Measurements from ENCODE around the gene NLRP5. TPM values are rescaled to one million over a fixed set of nuclear protein-coding genes. Genes with fewer than 3 reads are reported as not detected.

Gene NLRP5
- total and polyA plus RNA-seq, 2 of the 8 experiments (the other 6 are each of a cell fraction or from before 2014, with no cell fraction given): not detected

- FAIRE-seq (no peak), DNase-seq (ENCODE audit: low read depth in 1 of 2, low spot score in 2 of 2) (no peak)
- POLR2A ChIA-PET (ENCODE audit: partially characterized antibody): no interaction called here
- no peak overlapping the region for H3K4me2 ChIP-seq (ENCODE audit: insufficient read depth in 1 of 2, low read depth in 2 of 2, low read length in 2 of 2)
- H3K14ac ChIP-seq (ENCODE audit: insufficient read length): no peak overlapping the region
- no peak overlapping the region for H3K18ac ChIP-seq (ENCODE audit: extremely low read depth, low read length)
- no peak overlapping the region for H2BK20ac ChIP-seq (ENCODE audit: low read length)
- WGBS, 2 experiments (ENCODE audit: extremely low coverage in 1 of 2, insufficient coverage in 1 of 2, insufficient read length in 1 of 2, insufficient replicate concordance in 2 of 2, low coverage in 1 of 2, low lambda C conversion rate in 2 of 2, missing lambda C conversion rate in 1 of 2): 91% methylated on average over 4 of the region's 4 CpGs; no CpG with 5 or more reads in 1 of the 2 experiments
- H3K36me3 ChIP-seq (ENCODE audit: control insufficient read depth in 2 of 4, insufficient read depth in 4 of 4, low read length in 3 of 4): no peaks in the 10 kb centered on the region
- H3K23me2 ChIP-seq (ENCODE audit: low read depth, low read length): no peaks in the 10 kb centered on the region
- H2AK5ac ChIP-seq (ENCODE audit: low read depth, low read length): no peak overlapping the region
- no peak overlapping the region for H3K56ac ChIP-seq (replicated peaks; ENCODE audit: insufficient read length, low read depth, low read length)
- CTCF ChIA-PET (ENCODE audit: partially characterized antibody): no interaction called here
- H3K79me2 ChIP-seq (ENCODE audit: control insufficient read depth in 1 of 2, insufficient read depth in 2 of 2, low read length in 2 of 2): no peaks in the 10 kb centered on the region
- H2BK15ac ChIP-seq (ENCODE audit: low read length): no peak overlapping the region
- H3K4me1 ChIP-seq (replicated peaks in 1 of 4; ENCODE audit: control insufficient read depth in 3 of 4, insufficient read depth in 4 of 4, low read length in 3 of 4): no peaks in the 10 kb centered on the region
- no peak overlapping the region for H4K8ac ChIP-seq (ENCODE audit: extremely low read depth, insufficient read depth, low read length)
- no peaks in the 10 kb centered on the region for H4K20me1 ChIP-seq (replicated peaks in 1 of 2; ENCODE audit: control insufficient read depth in 1 of 2, insufficient read depth in 2 of 2, low read length in 2 of 2)
- H2BK5ac ChIP-seq (ENCODE audit: low read depth, low read length): no peak overlapping the region
- no peaks in the 10 kb centered on the region for H3K79me1 ChIP-seq (ENCODE audit: low read depth, low read length)
- H3K27ac ChIP-seq (ENCODE audit: low read depth, low read length): no peak overlapping the region
- no peak overlapping the region for H4K91ac ChIP-seq (replicated peaks; ENCODE audit: insufficient read length, low read length)
- H3K4ac ChIP-seq (replicated peaks; ENCODE audit: insufficient read length, low read depth, low read length): no peak overlapping the region
- peaks cover 66 to 83% of the 10 kb centered on the region in 2 experiments for H3K9me3 ChIP-seq (ENCODE audit: insufficient read depth in 2 of 2, low read depth in 1 of 2, low read length in 1 of 2)
- no peak overlapping the region for H3K9ac ChIP-seq (replicated peaks in 1 of 4; ENCODE audit: extremely low read depth in 1 of 4, low read depth in 3 of 4, low read length in 3 of 4)
- no peak overlapping the region for H4K5ac ChIP-seq (ENCODE audit: insufficient read length, low read depth, low read length)
- no peak overlapping the region for H2BK120ac ChIP-seq (replicated peaks; ENCODE audit: low read depth, low read length)
- H2AFZ ChIP-seq (ENCODE audit: low read length): no peak overlapping the region
- no peak overlapping the region for H3K23ac ChIP-seq (ENCODE audit: insufficient read length)
- no peak overlapping the region for H3K4me3 ChIP-seq (ENCODE audit: extremely low read depth in 1 of 4, insufficient read depth in 2 of 4, low read depth in 3 of 4, low read length in 4 of 4)
- no peaks in the 10 kb centered on the region for H3K27me3 ChIP-seq (replicated peaks in 1 of 4; ENCODE audit: control insufficient read depth in 3 of 4, extremely low read depth in 1 of 4, insufficient read depth in 3 of 4, low read length in 3 of 4)
- H2BK12ac ChIP-seq (ENCODE audit: low read depth, low read length): no peak overlapping the region
- TF ChIP-seq SP1 (IDR thresholded peaks at IDR 0.05; ENCODE audit: low read depth, low read length): no peak
- TF ChIP-seq JUN (IDR thresholded peaks at IDR 0.05; ENCODE audit: low read depth, low read length): no peak
- no peak for TF ChIP-seq BRCA1 (IDR thresholded peaks at IDR 0.05; ENCODE audit: low read depth, low read length)
- TF ChIP-seq ATF3 (IDR thresholded peaks at IDR 0.05; ENCODE audit: insufficient read depth, low read depth, low read length): no peak
- no peak for TF ChIP-seq CBX8 (IDR thresholded peaks at IDR 0.05; ENCODE audit: borderline replicate concordance, low read depth, low read length)
- no peak for TF ChIP-seq ASH2L (IDR thresholded peaks at IDR 0.05; ENCODE audit: low read length)
- no peak for TF ChIP-seq RBBP5 (IDR thresholded peaks at IDR 0.05; ENCODE audit: borderline replicate concordance, low read depth, low read length)
- no peak for TF ChIP-seq PHF8 (conservative IDR thresholded peaks at IDR 0.05; ENCODE audit: low read depth, low read length)
- no peak for TF ChIP-seq MAX (IDR thresholded peaks at IDR 0.05)
- no peak for TF ChIP-seq POLR2AphosphoS5 (IDR thresholded peaks at IDR 0.05; ENCODE audit: low read depth, low read length)
Observed at GRCh38 chr19:55958356-55958755, 28.2 kb upstream of the NLRP5 start.
